ENCODE measurements around the gene PDE6A.
"Not testable (repeated sequence)": the region's sequence is repeated elsewhere in the genome, so short reads cannot be mapped to it uniquely, and the experiment has no call there.

DNA sequence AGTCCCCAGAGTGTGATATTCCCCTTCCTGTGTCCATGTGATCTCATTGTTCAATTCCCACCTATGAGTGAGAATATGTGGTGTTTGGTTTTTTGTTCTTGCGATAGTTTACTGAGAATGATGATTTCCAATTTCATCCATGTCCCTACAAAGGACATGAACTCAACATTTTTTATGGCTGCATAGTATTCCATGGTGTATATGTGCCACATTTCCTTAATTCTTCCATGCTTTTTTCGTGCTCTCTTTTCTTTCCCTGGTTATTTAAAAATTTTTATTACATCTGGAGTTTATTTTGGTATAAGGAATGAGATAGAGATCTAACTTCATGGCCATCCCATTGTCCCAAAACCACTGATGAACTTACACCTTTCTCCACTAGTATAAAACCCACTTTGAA lies 65.0 kb downstream of the PDE6A start:
- TF ChIP-seq, protein P1, sequence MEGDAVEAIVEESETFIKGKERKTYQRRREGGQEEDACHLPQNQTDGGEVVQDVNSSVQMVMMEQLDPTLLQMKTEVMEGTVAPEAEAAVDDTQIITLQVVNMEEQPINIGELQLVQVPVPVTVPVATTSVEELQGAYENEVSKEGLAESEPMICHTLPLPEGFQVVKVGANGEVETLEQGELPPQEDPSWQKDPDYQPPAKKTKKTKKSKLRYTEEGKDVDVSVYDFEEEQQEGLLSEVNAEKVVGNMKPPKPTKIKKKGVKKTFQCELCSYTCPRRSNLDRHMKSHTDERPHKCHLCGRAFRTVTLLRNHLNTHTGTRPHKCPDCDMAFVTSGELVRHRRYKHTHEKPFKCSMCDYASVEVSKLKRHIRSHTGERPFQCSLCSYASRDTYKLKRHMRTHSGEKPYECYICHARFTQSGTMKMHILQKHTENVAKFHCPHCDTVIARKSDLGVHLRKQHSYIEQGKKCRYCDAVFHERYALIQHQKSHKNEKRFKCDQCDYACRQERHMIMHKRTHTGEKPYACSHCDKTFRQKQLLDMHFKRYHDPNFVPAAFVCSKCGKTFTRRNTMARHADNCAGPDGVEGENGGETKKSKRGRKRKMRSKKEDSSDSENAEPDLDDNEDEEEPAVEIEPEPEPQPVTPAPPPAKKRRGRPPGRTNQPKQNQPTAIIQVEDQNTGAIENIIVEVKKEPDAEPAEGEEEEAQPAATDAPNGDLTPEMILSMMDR (IDR thresholded peaks at IDR 0.05): not testable (repeated sequence)
- TF ChIP-seq EP300, POLR2A (IDR thresholded peaks at IDR 0.05): not testable (repeated sequence)

Measured in tibial nerve (tissue), 4 donors.